ENCODE data around the gene ADORA1.

- TF ChIP-seq CTCF (IDR thresholded peaks at IDR 0.05) (no peak), POLR2A (IDR thresholded peaks at IDR 0.05) (no peak)
Observed at GRCh38 chr1:203165101-203165799, 37.7 kb downstream of the ADORA1 start.

Measured in heart left ventricle (tissue), 13 donors.